GM12801 (cell line): Measurements from ENCODE around the gene VILL.

Experiments
- CTCF ChIP-seq: IDR thresholded peaks from one replicate; pipeline ENCODE4 v1.5.1; 2011; ENCODE audit warnings: control low read depth; ENCODE audit not compliant: insufficient read length; ENCODE audit errors: extremely low read depth

Gene VILL

GRCh38 chr3:38019658-38020341 is 29.2 kb downstream of the VILL start:
- no peak for TF ChIP-seq CTCF

DNA sequence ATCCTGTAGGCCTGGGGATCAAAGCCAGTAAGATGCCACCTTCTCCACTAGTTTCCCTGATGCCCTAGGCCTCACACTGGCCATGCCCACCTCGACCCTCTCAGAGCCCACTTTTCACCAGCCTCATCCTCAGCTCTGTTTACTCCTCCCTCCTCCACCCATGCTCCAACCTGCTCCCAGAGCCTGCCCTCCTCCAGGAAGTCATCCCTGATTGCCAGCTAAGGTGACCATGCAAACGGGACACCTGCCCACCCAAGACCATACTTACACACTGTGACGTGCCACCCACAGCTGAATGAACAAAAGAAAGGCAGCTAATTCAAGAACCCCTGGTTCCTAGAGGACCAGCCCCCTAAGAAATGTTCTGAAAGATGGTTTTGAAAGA is 29.7 kb downstream of the VILL start:
- no peak for TF ChIP-seq CTCF

GRCh38 chr3:38021196-38021595 is 30.6 kb downstream of the VILL start:
- TF ChIP-seq CTCF = no peak

DNA sequence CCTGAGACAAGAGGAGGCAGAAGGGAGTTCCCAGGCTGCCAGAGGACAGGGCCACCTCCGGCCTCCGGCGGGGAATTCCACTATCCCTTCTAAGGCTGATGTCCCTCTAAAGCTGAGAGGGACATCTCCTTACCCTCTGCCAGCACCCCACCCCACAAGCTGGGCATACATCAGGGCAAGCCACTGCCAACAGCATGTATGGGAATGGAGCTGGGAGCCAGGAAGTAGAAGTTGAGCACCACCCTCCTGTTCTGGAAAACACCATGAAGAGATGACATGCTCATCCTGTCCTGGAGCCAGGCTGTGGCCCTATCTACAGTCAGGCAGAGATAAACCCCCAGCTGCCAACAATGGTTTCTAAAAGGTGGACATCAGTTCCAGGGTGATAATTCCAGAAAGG is 31.7 kb downstream of the VILL start:
- TF ChIP-seq CTCF = no peak

- no peak for TF ChIP-seq CTCF
Observed at GRCh38 chr3:38022896-38023709, 32.5 kb downstream of the VILL start.

GRCh38 chr3:38026856-38027255 is 36.3 kb downstream of the VILL start:
- no peak for TF ChIP-seq CTCF

DNA sequence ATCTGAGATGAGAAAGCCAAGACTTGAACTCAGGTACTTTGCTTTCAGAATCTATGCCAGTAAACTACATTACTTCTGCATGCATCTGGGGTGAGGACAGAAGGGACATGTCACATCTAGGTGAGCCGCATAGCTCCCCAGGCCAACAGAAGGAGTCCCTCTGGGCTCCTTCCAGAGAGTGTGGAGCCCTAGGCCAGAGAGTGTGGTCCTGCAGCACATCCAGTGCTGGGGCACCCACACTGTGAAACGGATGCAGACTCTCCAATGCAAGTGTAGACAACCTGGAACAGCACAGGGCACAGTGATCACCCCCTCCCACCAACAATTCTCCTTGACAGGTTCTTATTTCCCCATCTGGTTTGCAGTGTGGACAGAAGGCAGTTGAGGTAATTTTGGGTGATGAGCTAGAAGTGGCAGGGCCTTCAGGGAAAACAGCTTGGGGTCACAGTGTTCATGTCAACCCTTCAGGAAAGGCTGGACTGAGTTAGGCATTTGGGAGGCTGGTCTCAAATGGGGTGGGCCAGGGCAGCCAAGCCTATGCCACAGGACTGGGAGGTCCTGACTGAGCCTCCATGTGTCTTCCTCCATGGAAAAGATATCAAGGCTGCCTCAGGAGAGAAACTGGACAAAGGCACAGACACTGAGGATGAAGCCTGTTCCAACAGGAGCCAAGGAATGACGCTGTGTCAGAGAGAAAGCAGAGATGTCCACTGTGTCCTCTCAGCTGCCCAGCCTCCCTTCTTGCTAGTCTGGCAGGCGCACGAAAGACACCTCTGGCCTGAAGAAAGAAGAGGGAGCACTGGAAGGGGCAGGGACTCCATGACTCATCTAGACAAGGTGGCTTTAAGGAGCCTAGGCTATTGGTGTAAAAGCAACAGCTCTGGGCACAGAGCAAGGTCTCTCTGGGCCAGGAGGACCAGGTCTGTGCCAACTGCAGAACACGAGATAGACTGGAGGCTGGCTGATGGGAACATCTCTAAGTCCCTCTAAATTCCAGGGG is 37.2 kb downstream of the VILL start:
- TF ChIP-seq CTCF = no peak
